ENCODE measurements around the gene SLFN5.
"Not testable (repeated sequence)": the region's sequence is repeated elsewhere in the genome, so short reads cannot be mapped to it uniquely, and the experiment has no call there.

The SLFN5 gene

GRCh38 chr17:35243561-35244340, 879 bp downstream of the SLFN5 start:
- no peak for DNase-seq

GRCh38 chr17:35244341-35245195, 1.7 kb downstream of the SLFN5 start:
- no peak for DNase-seq

GRCh38 chr17:35245196-35245486, 2.3 kb downstream of the SLFN5 start:
- no peak for DNase-seq

DNA sequence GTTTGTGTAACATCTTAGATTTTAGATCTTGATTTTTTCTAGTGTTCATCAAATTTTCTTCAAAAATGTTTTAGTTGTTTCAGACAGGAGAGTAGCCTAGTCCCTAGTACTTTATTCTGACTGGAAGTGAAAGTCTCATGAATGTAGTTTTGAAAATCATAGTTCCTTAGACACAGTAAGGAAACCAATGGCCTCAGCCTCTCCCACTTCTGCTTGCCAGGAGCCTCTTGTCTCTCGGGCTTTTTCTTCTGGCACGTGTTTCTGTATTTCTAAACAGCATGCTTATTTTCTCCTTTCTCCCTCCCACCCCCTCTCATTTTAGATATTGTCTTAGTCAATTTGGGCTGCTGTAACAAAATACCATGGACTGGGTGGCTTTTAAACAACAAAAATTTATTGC, 9.8 kb downstream of the SLFN5 start:
- DNase-seq: no peak

GRCh38 chr17:35254107-35254773, 11.4 kb downstream of the SLFN5 start:
- no peak for DNase-seq

GRCh38 chr17:35255316-35255715, 12.4 kb downstream of the SLFN5 start:
- DNase-seq: no peak

DNA sequence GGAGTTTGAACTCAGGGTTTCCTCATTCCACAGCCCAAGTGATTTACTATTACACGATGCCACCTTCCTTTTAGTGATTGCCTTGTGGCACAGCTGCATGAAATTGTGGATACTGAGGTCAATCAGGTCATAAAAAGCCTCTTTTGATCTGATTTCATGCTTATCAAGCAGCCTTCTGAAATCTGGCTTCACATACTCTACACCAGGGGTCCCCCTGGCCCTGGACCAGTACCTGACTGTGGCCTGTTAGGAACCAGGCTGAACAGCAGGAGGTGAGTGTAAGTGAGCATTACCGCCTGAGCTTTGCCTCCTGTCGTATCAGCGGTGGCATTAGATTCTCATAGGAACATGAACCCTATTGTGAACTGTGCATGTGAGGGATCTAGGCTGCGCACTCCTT, 13.8 kb downstream of the SLFN5 start:
- DNase-seq: no peak

DNA sequence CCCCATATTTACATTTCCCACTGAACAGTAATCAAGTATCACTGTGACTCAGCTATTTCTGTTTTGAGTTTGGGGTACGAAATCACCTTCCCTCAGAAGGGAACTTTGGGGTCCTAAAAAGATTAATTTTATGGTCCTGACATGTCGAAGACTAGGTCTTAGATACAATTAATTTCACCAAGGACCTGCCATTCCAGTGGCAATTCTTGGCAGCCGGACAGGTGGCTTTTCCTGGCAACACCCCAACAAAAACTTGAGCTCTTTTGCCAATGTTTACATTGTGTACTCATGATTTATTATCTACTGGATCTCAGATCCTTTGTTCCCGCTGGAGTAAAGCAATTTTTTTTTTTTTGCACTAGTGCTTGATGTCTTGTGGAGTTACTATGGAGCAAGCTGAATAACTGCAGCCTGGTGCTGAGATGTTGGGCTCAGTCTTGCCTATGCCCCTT, 14.4 kb downstream of the SLFN5 start:
- no peak for DNase-seq

- no peak for DNase-seq
These were observed 16.1 kb downstream of the SLFN5 start for GRCh38 chr17:35259001-35259400.

DNA sequence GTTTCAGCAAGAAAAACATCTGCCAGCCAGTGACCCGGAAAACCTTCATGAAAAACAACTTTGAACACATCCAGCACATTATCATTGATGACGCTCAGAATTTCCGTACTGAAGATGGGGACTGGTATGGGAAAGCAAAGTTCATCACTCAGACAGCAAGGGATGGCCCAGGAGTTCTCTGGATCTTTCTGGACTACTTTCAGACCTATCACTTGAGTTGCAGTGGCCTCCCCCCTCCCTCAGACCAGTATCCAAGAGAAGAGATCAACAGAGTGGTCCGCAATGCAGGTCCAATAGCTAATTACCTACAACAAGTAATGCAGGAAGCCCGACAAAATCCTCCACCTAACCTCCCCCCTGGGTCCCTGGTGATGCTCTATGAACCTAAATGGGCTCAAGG, 22.2 kb downstream of the SLFN5 start:
- no peak for DNase-seq

DNA sequence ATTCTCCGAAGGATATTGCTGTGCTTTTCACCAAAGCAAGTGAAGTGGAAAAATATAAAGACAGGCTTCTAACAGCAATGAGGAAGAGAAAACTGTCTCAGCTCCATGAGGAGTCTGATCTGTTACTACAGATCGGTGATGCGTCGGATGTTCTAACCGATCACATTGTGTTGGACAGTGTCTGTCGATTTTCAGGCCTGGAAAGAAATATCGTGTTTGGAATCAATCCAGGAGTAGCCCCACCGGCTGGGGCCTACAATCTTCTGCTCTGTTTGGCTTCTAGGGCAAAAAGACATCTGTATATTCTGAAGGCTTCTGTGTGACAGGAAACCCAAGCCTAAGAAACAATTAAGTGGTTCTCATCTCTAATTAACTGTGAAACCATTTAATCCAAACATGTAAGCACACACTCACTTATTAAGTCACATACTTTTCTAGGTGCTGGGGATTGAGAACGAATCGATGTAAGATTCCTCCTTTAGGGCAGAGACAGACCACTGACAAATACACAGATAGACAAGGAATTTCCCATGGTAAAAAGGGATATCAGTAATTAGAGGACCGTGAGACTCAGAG, 22.8 kb downstream of the SLFN5 start:
- no peak for DNase-seq

DNA sequence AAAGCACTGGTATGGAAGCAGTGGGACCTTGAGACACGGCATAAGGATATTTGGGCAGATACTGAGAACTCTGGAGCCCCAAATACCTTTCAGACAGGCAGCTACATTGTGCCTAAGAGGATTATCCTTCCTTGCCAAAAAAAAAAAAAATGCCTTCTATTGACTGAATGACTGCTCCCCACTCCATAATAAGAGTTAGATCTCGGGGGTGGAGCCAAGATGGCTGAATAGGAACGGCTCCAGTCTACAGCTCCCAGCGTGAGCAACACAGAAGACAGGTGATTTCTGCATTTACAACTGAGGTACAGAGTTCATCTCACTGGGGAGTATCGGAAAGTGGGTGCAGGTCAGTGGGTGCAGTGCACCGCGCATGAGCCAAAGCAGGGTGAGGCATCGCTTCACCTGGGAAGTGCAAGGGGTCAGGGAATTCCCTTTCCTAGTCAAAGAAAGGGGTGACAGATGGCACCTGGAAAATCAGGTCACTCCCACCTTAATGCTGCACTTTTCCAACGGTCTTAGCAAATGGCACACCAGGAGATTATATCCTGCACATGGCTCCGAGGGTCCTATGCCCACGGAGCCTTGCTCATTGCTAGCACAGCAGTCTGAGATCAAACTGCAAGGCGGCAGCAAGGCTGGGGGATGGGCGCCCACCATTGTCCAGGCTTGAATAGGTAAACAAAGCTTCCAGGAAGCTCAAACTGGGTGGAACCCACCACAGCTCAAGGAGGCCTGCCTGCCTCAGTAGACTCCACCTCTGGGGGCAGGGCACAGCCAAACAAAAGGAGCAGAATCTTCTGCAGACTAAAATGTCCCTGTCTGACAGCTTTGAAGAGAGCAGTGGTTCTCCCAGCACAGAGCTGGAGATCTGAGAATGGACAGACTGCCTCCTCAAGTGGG, 31.5 kb downstream of the SLFN5 start:
- not testable (repeated sequence) for DNase-seq

DNA sequence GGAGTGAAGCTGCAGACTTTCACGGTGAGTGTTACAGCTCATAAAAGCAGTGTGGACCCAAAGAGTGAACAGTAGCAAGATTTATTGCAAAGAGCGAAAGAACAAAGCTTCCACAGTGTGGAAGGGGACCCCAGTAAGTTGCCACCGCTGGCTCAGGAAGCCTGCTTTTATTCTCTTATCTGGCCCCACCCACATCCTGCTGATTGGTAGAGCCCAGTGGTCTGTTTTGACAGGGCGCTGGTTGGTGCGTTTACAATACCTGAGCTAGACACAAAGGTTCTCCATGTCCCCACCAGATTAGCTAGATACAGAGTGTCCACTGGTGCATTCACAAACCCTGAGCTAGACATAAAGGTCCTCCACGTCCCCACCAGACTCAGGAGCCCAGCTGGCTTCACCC, 35.6 kb downstream of the SLFN5 start:
- DNase-seq: not testable (repeated sequence)

DNA sequence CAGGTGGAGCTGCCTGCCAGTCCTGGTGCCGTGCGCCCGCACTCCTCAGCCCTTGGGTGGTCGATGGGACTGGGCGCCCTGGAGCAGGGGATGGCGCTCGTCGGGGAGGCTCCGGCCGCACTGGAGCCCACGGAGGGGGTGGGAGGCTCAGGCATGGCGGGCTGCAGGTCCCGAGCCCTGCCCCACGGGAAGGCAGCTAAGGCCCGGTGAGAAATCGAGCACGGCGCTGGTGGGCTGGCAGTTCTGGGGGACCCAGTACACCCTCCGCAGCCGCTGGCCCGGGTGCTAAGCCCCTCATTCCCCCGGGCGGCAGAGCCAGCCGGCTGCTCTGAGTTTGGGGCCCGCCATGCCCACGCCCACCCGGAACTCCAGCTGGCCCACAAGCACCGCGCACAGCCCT, 36.0 kb downstream of the SLFN5 start:
- DNase-seq: not testable (repeated sequence)

GRCh38 chr17:35283767-35284166, 40.9 kb downstream of the SLFN5 start:
- DNase-seq: no peak

DNA sequence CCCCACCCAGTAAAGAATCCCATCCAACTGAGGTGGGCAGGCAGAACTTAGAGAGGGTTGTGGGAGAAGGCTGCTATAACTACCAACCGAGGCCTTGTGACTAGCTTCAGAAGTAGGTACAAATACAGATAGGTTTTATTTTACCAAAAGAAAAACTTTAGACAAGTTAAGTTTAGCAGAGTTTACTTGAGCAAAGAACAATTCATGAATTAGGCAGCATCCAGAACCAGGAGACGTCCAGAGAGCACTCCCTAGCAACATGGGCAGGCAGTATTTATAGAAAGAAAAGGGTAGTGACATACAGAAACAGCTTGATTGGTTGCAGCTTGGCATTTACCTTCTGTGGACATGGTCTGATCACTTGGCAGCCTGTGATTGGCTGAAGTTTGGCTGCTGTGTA, 42.1 kb downstream of the SLFN5 start:
- no peak for DNase-seq

- DNase-seq: no peak
These were observed 43.4 kb downstream of the SLFN5 start for GRCh38 chr17:35286120-35286781.

DNA sequence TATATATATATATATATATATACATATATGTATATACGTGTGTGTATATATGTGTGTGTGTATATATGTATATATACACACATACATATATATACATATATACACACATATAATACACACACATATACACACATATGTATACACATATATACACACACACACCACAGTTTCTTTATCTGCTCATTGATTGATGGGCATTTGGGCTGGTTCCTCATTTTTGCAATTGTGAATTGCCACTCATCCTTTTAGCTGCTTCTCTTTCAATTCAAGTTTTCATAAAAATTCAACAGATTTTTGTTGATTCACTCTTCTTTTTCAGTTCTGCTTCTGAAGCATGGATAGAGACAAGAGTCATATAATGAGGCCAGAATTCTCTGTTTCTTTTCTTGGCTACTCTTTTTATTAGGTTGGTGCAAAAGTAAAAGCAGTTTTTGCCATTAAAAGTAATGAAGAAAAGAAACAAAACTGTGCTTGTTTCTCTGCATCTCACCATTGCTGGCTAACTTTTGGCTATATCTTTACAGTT, 44.5 kb downstream of the SLFN5 start:
- DNase-seq: no peak

DNA sequence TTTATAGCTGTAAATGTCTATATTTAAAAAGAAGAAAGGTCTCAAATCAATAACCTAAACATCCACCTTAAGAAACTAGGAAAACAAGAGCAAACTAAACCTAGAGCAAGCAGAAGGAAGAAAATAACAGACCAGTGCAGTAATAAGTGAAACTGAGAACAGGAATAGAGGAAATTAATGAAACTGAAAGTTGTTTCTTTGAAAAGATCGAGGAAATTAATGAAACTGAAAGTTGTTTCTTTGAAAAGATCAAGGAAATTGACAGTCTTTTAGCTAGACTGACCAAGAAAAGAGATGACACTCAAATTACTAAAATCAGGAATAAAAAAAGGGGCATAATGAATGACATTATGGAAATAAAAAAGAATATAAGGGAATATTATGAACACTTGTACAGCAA, 46.4 kb downstream of the SLFN5 start:
- no peak for DNase-seq

DNA sequence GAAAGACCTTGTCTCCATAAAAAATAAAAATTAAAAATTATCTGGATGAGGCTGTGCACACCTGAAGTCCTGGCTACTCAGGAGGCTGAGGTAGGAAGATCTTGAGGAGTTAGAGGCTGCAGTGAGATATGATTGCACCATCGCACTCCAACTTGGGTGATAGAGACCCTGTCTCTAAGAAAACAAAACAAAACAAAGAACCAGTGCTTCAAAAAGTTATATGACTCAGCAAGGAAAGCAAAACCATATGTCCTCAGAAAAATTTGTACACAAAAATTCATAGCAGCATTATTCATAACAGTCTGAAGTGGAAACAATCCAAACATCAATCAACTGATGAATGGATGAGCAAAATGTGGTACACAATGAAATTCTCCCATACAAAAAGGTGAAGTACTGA, 48.9 kb downstream of the SLFN5 start:
- DNase-seq: no peak

GRCh38 chr17:35293151-35293847, 50.4 kb downstream of the SLFN5 start:
- peak in 1 of 2 experiments; percentile 22 for DNase-seq

All from Kasumi-1 (cell line).